HFFc6 (cell line): Measurements from ENCODE around the gene SCAPER. TPM values are rescaled to one million over a fixed set of nuclear protein-coding genes. Genes with fewer than 3 reads are reported as not detected.

Experiments
- DNase-seq: peaks from one replicate; pipeline ENCODE4 v3.0.0-alpha.2; 2018
- H3K27ac Mint-ChIP-seq: 2 replicates; pipeline ENCODE4 v1.8.0; 2020; ENCODE audit warnings: mild to moderate bottlenecking, mixed read lengths
- H3K27me3 Mint-ChIP-seq: 2 replicates; pipeline ENCODE4 v1.8.0; 2021; ENCODE audit warnings: mild to moderate bottlenecking, moderate library complexity, mixed read lengths; ENCODE audit not compliant: insufficient read depth
- H3K36me3 Mint-ChIP-seq: 2 replicates; pipeline ENCODE4 v1.8.0; 2021; ENCODE audit warnings: low read depth, mixed read lengths
- H3K4me1 Mint-ChIP-seq: 2 replicates; pipeline ENCODE4 v1.8.0; 2020; ENCODE audit warnings: low read depth, mixed read lengths
- H3K4me3 Mint-ChIP-seq: 2 replicates; pipeline ENCODE4 v1.8.0; 2020; ENCODE audit warnings: mild to moderate bottlenecking, moderate library complexity, mixed read lengths
- H3K9me3 Mint-ChIP-seq: 2 replicates; pipeline ENCODE4 v1.8.0; 2020; ENCODE audit warnings: mild to moderate bottlenecking, mixed read lengths
- total RNA-seq, 6 experiments: library from RNA; stranded (reverse); fragmentation: NEBNext Ultra II Directional; extraction: Animal tissue kit (Norgen Biotek cat#: 25700); gene quantifications; 2 replicates in 1 of 6; 3 replicates in 5 of 6; pipeline ENCODE4 v1.2.3, GENCODE V29; 2021
- TF ChIP-seq, protein P1 (sequence below): fragments of 200-600 bp; sonication (generic); IDR thresholded peaks from 2 replicates; pipeline ENCODE4 v1.5.0; 2021; ENCODE audit warnings: antibody characterized with exemption, mild to moderate bottlenecking

The SCAPER gene
- total RNA-seq, 6 experiments from 2014 or later = 6.9 to 10.1 (median 8.1) TPM

DNA sequence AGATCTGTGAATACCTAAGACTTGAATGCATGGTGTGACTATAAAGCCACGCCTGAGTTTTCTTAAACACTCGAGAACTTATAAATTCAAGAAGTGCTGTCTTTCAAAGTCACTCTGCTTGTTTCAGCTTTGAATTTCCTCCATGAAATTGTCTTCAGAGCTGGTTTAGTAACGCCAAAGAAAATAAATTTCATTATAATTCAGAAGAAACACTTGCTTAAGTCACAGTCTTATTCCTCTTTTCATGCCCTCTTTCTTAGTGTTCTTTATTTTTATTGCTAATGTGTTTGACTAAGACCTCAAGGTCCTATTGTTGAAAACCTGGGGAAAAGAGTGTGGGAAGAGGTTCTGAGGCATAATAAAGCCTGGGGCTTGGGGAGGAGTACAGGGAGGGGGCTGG, 23.1 kb upstream of the SCAPER start:
- H3K4me1 Mint-ChIP-seq = peaks cover 16% of the 10 kb centered on the region
- no peaks in the 10 kb centered on the region for H3K9me3 Mint-ChIP-seq
- no peak overlapping the region for H3K4me3 Mint-ChIP-seq

GRCh38 chr15:76916369-76916768, 11.2 kb upstream of the SCAPER start:
- TF ChIP-seq, protein P1, sequence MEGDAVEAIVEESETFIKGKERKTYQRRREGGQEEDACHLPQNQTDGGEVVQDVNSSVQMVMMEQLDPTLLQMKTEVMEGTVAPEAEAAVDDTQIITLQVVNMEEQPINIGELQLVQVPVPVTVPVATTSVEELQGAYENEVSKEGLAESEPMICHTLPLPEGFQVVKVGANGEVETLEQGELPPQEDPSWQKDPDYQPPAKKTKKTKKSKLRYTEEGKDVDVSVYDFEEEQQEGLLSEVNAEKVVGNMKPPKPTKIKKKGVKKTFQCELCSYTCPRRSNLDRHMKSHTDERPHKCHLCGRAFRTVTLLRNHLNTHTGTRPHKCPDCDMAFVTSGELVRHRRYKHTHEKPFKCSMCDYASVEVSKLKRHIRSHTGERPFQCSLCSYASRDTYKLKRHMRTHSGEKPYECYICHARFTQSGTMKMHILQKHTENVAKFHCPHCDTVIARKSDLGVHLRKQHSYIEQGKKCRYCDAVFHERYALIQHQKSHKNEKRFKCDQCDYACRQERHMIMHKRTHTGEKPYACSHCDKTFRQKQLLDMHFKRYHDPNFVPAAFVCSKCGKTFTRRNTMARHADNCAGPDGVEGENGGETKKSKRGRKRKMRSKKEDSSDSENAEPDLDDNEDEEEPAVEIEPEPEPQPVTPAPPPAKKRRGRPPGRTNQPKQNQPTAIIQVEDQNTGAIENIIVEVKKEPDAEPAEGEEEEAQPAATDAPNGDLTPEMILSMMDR = no peak
- H3K4me3 Mint-ChIP-seq = no peak overlapping the region
- no peaks in the 10 kb centered on the region for H3K4me1 Mint-ChIP-seq
- no peaks in the 10 kb centered on the region for H3K36me3 Mint-ChIP-seq
- peaks cover 32% of the 10 kb centered on the region for H3K27me3 Mint-ChIP-seq
- DNase-seq = no peak
- no peaks in the 10 kb centered on the region for H3K9me3 Mint-ChIP-seq
- no peak overlapping the region for H3K27ac Mint-ChIP-seq

More for the DNA sequence above, 23.1 kb upstream of the SCAPER start:
- TF ChIP-seq, protein P1 = no peak
- Mint-ChIP-seq H3K36me3 (peaks cover 4% of the 10 kb centered on the region; the same call in 1 of the 2 replicates), H3K27me3 (peaks cover 7% of the 10 kb centered on the region; the same call in 1 of the 2 replicates), H3K27ac (no peak overlapping the region)
- DNase-seq = no peak

- TF ChIP-seq, protein P1 = no peak
- H3K4me1 Mint-ChIP-seq = no peaks in the 10 kb centered on the region
- no peaks in the 10 kb centered on the region for H3K36me3 Mint-ChIP-seq
- no peak overlapping the region for H3K27ac Mint-ChIP-seq
- H3K4me3 Mint-ChIP-seq = no peak overlapping the region
- no peak for DNase-seq
- H3K9me3 Mint-ChIP-seq = no peaks in the 10 kb centered on the region
- peaks cover 23% of the 10 kb centered on the region for H3K27me3 Mint-ChIP-seq
These were observed 8.6 kb upstream of the SCAPER start for GRCh38 chr15:76913737-76914136.

- no peak for DNase-seq
- Mint-ChIP-seq H3K27ac (no peak overlapping the region), H3K4me1 (no peaks in the 10 kb centered on the region), H3K9me3 (no peaks in the 10 kb centered on the region), H3K4me3 (no peak overlapping the region), H3K27me3 (peaks cover 18% of the 10 kb centered on the region), H3K36me3 (no peaks in the 10 kb centered on the region)
- TF ChIP-seq, protein P1 = no peak
These were observed 7.3 kb upstream of the SCAPER start for GRCh38 chr15:76912430-76912829.

DNA sequence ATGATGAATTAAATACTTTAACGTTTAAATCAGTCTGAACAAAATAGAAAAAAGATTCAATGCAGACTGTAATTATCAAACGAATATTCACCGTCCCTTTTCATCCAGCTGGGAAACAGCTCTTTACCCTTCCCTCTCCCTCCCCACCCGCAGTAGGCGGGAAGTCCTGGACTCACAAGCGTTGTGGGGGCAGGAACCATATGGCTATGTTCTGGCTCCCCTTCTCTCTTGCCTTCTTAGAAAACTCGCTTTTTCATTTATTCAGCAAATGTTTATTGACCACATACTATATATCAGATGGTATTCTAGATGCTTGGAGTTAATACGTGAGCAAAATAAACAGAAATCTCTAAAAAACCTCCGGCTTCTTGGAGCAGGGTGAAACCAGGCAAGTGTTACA, 715 bp upstream of the SCAPER start:
- H3K27me3 Mint-ChIP-seq = no peaks in the 10 kb centered on the region; the same call in 1 of the 2 replicates
- peak overlapping the region; percentile 78; the same call in 1 of the 2 replicates for H3K27ac Mint-ChIP-seq
- H3K4me1 Mint-ChIP-seq = peaks cover 31% of the 10 kb centered on the region

More for the DNA sequence above, 715 bp upstream of the SCAPER start:
- H3K9me3 Mint-ChIP-seq = no peaks in the 10 kb centered on the region
- H3K36me3 Mint-ChIP-seq = no peaks in the 10 kb centered on the region
- TF ChIP-seq, protein P1 = no peak
- peak overlapping the region; percentile 92 for H3K4me3 Mint-ChIP-seq
- no peak for DNase-seq
